GM21528 (cell line): ENCODE data around the gene MYBPC3.
"Not testable (repeated sequence)": the region's sequence is repeated elsewhere in the genome, so short reads cannot be mapped to it uniquely, and the experiment has no call there.

Experiments
- ATAC-seq: cut with Tn5 transposase; IDR thresholded peaks from one replicate; pipeline ENCODE4 v1.9.1; 2021; ENCODE audit warnings: mild to moderate bottlenecking, moderate library complexity; ENCODE audit not compliant: unreplicated experiment, low FRiP score

The MYBPC3 gene

GRCh38 chr11:47340980-47341775 lies 11.3 kb downstream of the MYBPC3 start:
- no peak for ATAC-seq

GRCh38 chr11:47340010-47340409 lies 12.5 kb downstream of the MYBPC3 start:
- ATAC-seq, result no peak

GRCh38 chr11:47338396-47339241 lies 13.9 kb downstream of the MYBPC3 start:
- ATAC-seq, result no peak

GRCh38 chr11:47337229-47337924 lies 15.1 kb downstream of the MYBPC3 start:
- no peak for ATAC-seq

GRCh38 chr11:47336595-47336994 lies 15.9 kb downstream of the MYBPC3 start:
- no peak for ATAC-seq

- no peak for ATAC-seq
Observed at GRCh38 chr11:47335733-47336132, 16.8 kb downstream of the MYBPC3 start.

GRCh38 chr11:47334699-47335411 lies 17.6 kb downstream of the MYBPC3 start:
- not testable (repeated sequence) for ATAC-seq

- no peak for ATAC-seq
Observed at GRCh38 chr11:47333886-47334443, 18.5 kb downstream of the MYBPC3 start.

GRCh38 chr11:47333526-47333845 lies 19.0 kb downstream of the MYBPC3 start:
- ATAC-seq, result no peak

- no peak for ATAC-seq
Observed at GRCh38 chr11:47332791-47333525, 19.5 kb downstream of the MYBPC3 start.

- no peak for ATAC-seq
Observed at GRCh38 chr11:47332303-47332711, 20.2 kb downstream of the MYBPC3 start.

GRCh38 chr11:47331454-47332302 lies 20.8 kb downstream of the MYBPC3 start:
- no peak for ATAC-seq

- no peak for ATAC-seq
Observed at GRCh38 chr11:47329987-47330931, 22.2 kb downstream of the MYBPC3 start.

GRCh38 chr11:47329431-47329986 lies 23.0 kb downstream of the MYBPC3 start:
- ATAC-seq, result no peak

- ATAC-seq, result peak; percentile 50
Observed at GRCh38 chr11:47328449-47329390, 23.8 kb downstream of the MYBPC3 start.

GRCh38 chr11:47327949-47328348 lies 24.6 kb downstream of the MYBPC3 start:
- no peak for ATAC-seq
